CD4-positive, alpha-beta T cell treated with Interleukin-6 at 100 ng/mL for 8 hours (primary cell): ENCODE data around the gene ZFYVE27.
"Not testable (repeated sequence)": the region's sequence is repeated elsewhere in the genome, so short reads cannot be mapped to it uniquely, and the experiment has no call there.

Source experiments
- DNase-seq: peaks from one replicate; pipeline ENCODE4 v3.0.0-alpha.2; 2020; ENCODE audit warnings: mixed read lengths, low spot score

Gene ZFYVE27, protein sequence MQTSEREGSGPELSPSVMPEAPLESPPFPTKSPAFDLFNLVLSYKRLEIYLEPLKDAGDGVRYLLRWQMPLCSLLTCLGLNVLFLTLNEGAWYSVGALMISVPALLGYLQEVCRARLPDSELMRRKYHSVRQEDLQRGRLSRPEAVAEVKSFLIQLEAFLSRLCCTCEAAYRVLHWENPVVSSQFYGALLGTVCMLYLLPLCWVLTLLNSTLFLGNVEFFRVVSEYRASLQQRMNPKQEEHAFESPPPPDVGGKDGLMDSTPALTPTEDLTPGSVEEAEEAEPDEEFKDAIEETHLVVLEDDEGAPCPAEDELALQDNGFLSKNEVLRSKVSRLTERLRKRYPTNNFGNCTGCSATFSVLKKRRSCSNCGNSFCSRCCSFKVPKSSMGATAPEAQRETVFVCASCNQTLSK

DNA sequence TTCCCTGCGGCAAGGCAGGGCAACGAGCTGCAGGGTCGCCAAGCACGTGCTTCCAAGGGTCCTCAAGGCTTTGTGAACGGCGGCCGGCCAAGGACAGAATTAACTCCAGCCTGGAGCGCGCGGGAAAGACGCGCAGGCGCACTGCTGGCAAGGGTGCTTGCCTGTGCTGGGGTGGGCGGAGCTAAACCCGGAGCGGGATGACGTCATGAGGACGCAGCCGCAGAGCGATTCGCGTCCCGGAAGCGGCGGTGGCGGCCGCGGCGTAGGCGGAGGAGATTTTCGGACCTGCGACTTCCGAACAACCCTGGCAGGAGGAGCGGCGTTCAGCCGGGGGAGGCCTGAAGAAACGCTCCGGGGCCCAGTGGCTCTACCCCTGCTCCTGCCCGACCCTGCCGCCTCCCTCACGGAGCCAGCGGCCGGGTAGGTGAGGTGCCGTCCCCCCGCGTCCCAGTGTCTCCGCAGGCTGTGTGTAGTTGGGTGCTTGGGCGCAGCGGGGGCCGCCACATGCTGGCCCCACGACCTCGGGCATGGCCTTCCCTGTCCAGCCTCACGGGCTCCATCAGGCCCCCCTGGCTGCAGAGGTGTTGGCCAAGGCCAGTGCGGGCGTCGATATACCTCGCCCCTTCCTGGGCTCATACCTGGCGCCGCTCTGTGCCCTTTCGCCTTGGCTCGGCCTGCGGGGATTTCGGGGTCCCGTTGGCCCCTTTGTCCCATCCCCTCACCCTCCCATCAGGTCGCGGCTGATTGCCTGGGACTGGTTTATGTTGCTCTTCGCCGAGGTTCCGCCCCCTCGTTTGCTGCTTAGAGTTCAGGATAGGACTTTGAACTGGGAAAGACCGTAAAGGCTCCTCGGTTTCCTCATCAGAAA, at the start of gene ZFYVE27:
TSS of gene ZFYVE27 (plus strand) at position 227 of the 868 bp plus-strand sequence. CDS start 1,350 bp downstream, outside the sequence.
- DNase-seq = peak; percentile 94

DNA sequence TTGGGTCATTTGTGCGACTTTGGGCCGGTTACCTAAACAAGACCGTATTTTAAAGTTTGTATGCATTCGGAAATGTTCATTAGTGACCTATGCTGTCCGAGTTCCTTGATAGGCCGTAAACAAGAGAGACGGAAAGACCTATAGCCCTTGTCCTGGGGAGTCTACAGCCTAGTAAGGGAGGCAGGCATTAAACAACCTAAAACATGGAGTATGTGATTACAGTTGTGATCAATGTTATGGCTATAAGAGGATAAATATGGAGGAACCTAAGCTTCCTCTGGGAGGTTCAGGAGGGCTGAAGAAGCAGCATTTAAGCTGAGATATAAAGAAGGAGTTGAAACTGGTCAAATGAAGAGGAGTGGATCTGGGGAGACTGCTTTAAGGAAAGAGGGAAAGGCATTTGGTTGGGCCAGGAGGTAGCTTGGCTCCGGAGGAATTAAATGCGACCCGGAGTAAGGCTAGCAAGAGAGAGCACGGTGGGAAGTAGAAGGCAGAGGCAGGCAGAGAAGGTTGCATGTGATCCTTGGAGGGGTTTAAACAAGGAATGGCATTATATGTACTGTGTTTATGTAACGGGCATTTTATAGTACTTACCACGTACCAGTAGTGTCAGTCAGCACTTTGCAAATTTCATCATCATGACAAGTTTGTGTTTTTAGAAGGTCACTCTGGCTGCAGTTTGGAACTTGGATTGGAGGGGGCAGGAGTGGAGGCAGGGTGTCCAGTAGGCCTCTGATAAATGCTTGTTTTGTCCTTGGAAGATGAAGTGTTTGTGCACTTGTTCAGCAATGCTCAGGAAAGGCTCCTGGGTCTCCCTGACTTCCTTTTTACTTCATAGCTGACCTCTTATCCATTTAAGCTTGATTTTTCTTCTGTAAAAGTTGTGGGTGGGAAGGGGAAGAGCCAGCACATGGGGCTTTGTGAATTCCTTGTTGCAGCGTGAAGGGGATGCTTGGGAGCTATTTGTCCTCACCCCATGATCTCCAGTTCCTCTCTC, 48.8 kb upstream of the ZFYVE27 start:
- no peak for DNase-seq

DNA sequence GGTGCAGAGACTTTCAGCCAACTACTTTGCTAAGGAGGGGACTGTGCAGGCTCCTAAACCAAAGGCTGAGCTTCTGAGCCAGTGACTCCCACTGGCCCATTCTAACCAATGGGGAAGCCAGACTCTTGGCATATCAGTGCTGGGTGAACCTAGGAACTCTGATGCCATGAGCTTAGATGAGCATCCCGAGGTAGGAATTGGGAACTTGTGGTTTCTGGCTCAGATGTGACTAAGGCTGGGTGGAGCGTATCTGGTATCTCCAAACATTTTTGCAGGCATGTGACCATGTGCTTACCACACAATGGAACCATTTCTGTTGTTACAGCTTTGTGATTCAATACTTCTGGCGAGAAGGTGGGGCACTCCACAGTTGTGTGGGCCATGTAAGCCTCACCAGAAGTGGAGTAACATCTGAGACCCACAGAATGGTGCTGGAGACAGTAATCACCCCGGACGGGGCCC, 47.3 kb upstream of the ZFYVE27 start:
- no peak for DNase-seq

DNA sequence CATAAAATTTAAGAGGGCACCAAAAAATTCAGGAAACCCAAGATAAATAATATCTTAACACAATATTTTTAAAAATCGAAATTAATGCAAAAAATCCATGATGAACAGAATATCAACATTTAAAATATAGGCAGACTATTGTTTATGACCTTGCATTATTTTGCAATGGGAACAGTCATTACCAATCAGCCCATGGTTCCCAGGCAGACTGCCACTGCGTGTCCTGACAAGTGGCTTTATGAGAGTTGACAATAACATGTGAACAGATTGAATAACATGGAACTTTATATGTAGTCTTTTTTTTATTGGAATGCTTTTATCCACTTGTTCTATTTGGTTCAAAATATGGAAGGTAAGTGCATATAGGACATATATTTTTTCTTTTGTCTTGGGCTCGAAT, 46.8 kb upstream of the ZFYVE27 start:
- no peak for DNase-seq

DNA sequence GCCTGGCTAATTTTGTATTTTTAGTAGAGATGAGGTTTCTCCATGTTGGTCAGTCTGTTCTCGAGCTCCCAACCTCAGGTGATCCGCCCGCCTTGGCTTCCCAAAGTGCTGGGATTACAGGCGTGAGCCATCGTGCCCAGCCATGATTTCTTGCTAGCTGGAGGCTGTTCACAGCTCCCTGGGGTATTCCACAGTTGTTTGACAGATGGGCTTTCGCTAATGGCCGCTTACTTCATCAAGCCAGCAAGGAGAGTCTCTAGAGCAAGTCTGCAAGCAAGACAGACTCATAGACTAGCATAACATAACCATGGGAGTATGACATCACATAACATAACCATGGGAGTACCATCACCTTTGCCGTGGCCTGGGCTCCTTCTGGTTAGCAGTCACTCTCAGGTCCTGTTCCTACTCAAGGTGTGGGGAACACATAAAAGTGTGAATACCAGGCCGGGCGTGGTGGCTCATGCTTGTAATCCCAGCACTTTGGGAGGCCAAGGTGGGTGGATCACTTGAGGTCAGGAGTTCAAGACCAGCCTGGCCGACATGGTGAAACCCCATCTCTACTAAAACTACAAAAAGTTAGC, 38.8 kb upstream of the ZFYVE27 start:
- DNase-seq = not testable (repeated sequence)

DNA sequence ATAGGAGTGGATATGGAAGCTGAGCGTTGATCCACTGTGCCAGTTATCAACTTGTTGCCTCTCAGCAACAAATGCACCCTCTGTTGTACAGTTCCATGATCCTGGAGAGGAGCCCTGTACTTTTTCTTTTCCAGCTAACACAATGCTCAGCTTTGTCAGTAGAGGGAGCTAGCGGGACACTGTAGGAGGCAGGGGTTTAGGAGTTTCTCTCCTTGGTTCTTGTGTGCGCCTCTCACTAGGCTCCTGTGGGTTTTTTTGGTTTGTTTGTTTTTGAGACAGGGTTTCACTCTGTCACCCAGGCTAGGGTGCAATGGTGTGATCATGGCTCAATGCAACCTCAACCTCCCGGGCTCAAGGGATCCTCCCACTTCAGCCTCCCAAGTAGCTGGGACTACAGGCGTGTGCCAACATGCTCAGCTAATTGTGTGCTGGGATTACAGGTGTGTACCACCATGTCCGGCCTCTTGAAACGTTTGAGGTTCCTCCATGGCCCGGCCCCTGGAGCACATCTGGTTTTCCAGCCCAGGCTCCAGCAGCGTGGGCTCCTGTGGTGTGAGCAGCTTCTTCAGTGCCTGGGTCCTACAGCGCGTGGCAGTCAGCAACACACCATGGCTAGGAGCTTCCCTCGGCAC, 35.4 kb upstream of the ZFYVE27 start:
- DNase-seq = peak; percentile 51

DNA sequence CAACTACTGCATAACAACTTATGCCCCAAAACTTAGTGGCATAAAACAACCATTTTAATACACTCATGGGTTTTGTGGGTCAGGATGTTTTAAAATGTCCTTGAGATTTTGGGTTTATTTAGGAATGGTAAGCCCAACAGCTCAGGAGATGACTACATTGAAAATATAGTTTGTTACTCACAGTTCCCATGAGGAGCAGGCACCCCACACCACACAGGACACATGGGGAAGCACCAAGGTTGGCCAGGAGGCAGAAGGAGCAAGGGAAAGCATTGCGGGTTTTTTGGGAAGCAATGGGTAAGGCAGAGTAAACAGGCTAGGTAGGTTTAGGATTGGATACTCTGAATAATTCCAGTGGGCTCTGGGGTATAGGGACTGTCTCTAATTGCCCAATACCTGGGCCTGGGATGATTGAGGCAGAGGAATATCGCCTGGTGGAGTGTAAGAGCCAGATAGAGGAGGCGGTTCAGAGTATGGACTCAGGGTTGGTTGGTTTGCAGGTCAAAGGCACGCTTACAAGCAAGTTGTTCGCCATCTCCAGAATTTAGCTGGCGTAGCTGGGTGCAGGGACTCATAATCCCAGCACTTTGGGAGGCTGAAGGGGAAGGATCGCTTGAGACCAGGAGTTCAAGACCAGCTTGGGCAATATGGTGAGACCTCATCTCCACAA, 33.4 kb upstream of the ZFYVE27 start:
- DNase-seq = no peak

DNA sequence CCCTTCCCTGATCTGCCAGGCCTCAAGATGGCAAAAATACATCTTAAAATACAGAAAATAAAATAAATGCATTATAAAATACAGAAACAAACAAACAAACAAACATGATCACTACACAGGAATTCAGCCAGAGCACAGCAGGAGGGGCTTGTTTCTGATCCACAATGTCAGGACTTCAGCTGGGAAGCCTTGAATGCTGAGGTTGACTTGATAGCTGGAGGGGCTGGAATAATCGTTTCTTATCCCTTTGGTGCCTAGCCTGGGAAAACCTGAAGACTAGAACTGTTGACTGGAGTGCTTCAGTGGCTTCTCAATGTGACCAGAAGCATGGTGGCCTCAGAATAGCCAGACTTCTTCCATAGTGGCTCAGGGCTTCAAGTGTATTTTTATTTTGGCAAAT, 32.6 kb upstream of the ZFYVE27 start:
- no peak for DNase-seq

DNA sequence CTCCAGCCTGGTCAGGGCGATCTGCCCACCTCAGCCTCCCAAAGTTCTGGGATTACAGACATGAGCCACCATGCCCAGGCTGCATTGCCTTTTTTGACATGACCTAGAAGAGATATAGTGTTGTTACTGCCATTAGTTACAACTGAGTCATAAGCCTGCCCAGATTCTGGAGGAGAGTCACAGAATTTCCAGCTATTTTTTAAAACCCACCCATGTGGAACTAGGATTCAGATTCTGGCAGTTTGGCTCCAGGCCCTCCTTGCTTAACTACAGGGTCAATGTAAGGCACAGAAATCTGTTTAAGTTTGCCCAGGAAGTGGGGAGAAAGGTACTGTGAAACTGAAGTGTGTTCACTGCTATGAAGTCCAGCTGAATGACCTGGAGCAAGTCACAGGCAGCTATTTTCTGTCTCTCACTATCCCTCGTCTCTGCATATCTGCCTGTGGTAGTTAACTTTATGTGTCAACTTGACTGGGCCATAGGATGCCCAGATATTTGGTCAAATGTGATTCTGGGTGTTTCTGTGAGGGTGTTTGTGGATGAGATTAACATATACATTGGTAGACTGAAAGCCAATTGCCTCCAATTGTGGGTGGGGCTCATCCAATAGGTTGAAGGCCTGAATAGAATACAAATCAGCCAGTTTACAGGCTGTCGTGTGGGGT, 31.8 kb upstream of the ZFYVE27 start:
- DNase-seq = no peak

DNA sequence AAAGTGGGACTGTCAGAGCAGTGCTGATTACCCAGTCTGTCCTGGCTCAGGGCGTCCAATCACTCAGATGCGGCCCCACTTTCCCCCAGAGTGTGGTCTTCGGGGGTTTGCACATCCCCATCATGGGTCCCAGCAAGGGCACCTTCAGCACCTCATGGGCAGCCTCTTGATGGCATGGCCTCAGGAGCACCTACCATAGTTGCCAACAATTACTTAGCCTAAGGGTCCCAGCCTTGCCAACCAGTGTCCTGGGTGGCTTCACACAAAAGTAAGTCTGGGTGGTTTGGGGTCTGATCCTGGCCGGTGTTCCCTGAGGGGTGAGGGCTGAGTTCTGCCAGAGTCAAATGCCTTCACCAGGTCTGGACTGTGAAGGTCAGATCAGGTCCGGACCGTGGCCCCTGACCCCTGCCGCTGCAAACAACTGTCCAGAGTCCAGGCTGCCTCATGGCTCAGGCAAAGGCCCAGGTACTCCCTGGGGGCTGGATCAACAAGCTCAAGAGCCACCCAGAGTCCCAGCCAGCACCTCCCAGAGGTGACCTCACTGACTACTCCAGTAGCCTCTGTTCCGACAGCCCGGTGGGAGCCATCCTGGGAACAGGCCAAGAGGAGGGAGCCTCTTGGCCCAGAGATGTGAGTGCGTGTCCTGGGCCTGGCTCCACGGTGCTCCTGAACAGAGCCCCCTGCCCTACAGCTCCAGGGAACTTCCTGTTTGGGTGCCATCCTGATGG, 29.6 kb upstream of the ZFYVE27 start:
- no peak for DNase-seq

DNA sequence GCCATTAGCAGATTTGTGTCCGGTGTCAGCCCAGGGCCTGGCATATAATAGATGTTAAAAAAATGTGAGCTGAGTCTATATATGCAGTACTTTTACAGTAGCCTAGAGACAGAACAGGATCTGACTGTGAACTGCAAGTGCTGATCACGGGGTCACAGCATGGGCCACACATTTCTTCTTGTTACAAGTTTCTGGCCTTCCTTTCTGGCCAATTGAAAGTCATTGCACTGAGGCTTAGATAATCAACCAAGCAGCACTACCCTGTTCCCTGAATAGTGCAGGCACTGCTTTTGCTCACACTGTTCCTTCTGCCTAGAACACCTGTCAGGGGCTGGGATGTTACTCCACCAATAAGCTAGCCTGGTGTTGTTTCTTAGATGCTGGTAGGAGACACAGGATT, 28.8 kb upstream of the ZFYVE27 start:
- no peak for DNase-seq

DNA sequence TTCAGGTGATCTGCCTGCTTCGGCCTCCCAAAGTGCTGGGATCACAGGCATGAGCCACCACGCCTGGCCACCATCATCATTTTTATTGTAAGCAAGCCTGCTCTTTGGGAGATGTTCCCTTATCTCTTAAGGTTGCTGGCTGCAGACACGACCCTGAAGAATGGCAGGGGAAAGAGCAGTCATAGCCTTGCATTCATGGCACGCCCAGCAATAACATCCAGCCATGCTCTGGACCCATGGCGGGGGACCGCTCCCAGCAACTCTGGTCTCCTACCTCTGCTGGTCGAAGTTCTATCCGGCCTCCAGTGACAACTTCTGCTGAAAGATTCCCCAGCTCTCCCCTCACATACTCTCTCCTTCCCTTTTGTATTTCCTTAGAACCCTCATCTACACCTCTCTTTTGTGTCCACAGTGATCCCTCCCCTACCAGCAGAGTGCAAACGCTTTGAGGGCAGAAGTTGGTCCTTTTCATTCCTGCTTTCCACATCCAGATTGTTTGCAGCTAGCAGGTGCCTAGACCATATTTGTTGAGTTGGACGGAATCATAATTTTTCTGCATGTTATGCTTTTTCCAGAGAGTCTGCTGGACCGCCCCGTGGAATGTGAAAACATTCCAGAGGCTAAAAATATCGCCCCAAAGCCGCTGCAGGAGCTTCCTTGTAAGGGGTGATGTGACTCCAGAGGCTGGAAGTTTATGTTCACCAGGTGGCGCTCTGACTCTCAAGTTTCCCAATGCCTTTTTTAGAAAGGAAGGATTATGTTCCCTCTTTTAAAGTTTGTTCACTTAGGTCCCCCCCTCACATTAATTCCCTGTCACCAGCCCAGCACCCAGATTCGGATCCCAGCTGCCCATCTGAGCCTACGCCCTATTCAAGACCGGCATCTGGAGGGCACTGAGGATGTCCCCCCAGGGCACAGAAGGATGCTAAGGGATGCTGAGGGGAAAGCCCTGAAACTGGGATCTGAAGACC, 27.7 kb upstream of the ZFYVE27 start:
- DNase-seq = peak; percentile 21

DNA sequence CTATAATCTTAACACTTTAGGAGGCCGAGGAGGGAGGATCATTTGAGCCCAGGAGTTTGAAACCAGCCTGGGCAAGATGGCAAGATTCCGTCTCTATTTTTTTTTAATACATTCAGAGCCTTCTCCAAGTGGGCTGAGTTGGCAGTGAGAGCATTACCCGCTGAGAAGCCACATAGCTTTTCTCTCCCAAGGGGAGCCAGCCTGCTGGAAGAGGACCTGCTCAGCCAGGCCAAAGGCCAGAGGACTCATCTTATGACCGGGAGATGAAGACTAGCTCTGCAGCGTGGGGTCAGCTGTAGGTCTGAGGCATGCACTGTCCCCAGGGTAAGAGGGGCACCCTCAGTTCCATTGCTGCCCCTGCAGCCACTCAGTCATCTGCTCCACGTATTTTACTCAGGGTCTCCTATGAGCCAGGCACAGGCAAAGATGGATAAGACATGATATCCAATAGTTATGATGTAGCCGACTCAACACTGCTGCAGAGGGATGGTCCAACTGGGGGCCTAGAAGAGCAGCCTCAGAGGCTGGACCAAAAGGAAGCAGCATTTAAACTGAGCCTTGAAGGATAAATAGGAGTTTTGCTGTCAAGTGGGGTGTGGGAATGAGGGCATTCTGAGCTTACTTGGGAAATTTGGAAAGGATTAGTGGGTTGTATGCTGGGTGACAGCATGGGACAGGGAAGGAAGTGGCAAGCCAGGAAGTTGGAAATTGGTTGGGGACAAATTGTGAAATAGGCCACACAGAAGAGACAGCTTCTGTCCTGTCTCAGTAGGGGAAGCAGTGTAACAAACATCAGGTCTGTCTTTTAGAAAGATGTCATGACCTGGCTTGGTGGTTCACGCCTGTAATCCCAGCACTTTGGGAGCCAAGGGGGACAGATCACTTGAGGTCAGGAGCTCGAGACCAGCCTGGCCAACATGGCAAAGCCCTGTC, 25.0 kb upstream of the ZFYVE27 start:
- no peak for DNase-seq

DNA sequence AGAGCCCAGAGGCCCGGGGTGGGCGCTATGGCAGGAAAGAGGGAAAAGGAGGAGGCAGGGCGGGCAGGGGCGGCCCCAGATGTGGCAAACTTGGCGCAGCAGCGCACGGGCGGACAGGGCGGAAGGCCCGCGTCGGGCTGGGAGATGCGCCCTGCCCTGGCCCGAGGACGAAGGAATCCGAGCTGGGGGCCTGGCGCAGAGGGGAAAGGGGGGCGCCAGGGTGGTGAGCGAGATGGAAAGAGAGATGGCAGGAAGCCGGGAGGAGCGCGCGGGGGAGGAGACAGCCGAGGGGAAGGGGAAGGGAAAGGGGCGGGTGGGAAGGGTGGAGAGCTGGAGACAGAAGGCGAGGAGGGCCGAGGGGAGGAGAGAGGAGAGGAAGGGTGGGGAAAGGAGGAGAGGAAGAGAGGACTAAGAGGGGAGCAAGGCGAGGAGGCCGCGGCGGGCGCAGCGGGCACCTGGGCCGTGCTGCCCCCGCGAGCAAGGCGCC, 23.5 kb upstream of the ZFYVE27 start, which contains the start of gene MARVELD1:
TSS of gene MARVELD1 (plus strand) at position 392 of the 487 bp plus-strand sequence. CDS start 147 bp downstream, outside the sequence.
- no peak for DNase-seq

DNA sequence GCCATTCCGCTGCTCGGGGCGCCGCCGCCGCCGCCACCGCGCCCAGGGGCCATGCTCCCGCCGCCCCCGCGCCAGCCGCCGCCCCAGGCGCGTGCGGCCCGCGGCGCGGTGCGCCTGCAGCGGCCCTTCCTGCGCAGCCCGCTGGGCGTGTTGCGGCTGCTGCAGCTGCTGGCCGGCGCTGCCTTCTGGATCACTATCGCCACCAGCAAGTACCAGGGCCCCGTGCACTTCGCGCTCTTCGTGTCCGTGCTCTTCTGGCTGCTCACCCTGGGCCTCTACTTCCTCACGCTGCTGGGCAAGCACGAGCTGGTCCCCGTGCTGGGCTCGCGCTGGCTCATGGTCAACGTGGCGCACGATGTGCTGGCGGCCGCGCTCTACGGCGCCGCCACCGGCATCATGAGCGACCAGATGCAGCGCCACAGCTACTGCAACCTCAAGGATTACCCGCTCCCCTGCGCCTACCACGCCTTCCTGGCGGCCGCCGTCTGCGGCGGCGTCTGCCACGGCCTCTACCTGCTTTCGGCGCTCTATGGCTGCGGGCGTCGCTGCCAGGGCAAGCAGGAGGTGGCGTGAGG, 23.0 kb upstream of the ZFYVE27 start:
- DNase-seq = peak; percentile 41
